Activated CD8-positive, alpha-beta memory T cell treated with anti-CD3 and anti-CD28 coated beads, Interleukin-2, amount 50 U/mL, for 1 hour (primary cell): ENCODE results near the gene PARL.

ENCODE experiments used
- DNase-seq: peaks from one replicate; pipeline ENCODE4 v3.0.0-alpha.2; 2020; ENCODE audit errors: extremely low read depth

PARL gene

GRCh38 chr3:183818041-183818620 lies 66.5 kb downstream of the PARL start:
- DNase-seq = no peak

GRCh38 chr3:183817639-183818038 lies 67.0 kb downstream of the PARL start:
- DNase-seq = no peak

- DNase-seq = no peak
Measured at GRCh38 chr3:183816681-183817510, 67.8 kb downstream of the PARL start.

GRCh38 chr3:183815951-183816475 lies 68.7 kb downstream of the PARL start:
- no peak for DNase-seq

- no peak for DNase-seq
Measured at GRCh38 chr3:183815563-183815940, 69.1 kb downstream of the PARL start.

- DNase-seq = no peak
Measured at GRCh38 chr3:183814240-183814639, 70.4 kb downstream of the PARL start.

GRCh38 chr3:183812761-183813445 lies 71.8 kb downstream of the PARL start:
- DNase-seq = no peak

- no peak for DNase-seq
Measured at GRCh38 chr3:183811638-183812037, 73.0 kb downstream of the PARL start.

GRCh38 chr3:183810643-183811594 lies 73.8 kb downstream of the PARL start:
- no peak for DNase-seq

- no peak for DNase-seq
Measured at GRCh38 chr3:183809270-183809669, 75.4 kb downstream of the PARL start.

GRCh38 chr3:183808355-183808754 lies 76.3 kb downstream of the PARL start:
- no peak for DNase-seq

GRCh38 chr3:183807881-183808280 lies 76.8 kb downstream of the PARL start:
- no peak for DNase-seq

GRCh38 chr3:183807209-183807728 lies 77.4 kb downstream of the PARL start:
- no peak for DNase-seq

GRCh38 chr3:183802989-183803388 lies 81.7 kb downstream of the PARL start:
- DNase-seq = no peak

- no peak for DNase-seq
Measured at GRCh38 chr3:183801601-183802000, 83.1 kb downstream of the PARL start.

- DNase-seq = no peak
Measured at GRCh38 chr3:183800243-183800863, 84.3 kb downstream of the PARL start.

- no peak for DNase-seq
Measured at GRCh38 chr3:183799461-183799860, 85.2 kb downstream of the PARL start.

- no peak for DNase-seq
Measured at GRCh38 chr3:183797996-183798395, 86.7 kb downstream of the PARL start.

GRCh38 chr3:183796372-183796771 lies 88.3 kb downstream of the PARL start:
- no peak for DNase-seq

GRCh38 chr3:183794452-183794851 lies 90.2 kb downstream of the PARL start:
- no peak for DNase-seq

GRCh38 chr3:183792976-183793375 lies 91.7 kb downstream of the PARL start:
- no peak for DNase-seq
